Ovary (tissue), 9 donors: ENCODE measurements around the gene CAMKMT. TPM values are rescaled to one million over a fixed set of nuclear protein-coding genes. Genes with fewer than 3 reads are reported as not detected.

ENCODE experiments used
- DNase-seq, 5 donors: peaks; one replicate each; pipeline ENCODE4 v3.0.0-alpha.2; 2019 to 2020
- H3K27ac ChIP-seq, 2 donors: fragments of 200-600 bp; one replicate each; pipeline versions ENCODE4 v1.5.1 to v1.8.0; 2019 to 2022
- H3K27me3 ChIP-seq: fragments of 200-600 bp; one replicate; pipeline ENCODE4 v1.8.0; 2022
- H3K36me3 ChIP-seq: fragments of 200-600 bp; sonication (generic); one replicate; pipeline ENCODE4 v1.5.1; 2019
- H3K4me1 ChIP-seq: one replicate; pipeline ENCODE4 v1.8.1; 2013; ENCODE audit warnings: mild to moderate bottlenecking, moderate library complexity; ENCODE audit not compliant: insufficient read depth
- H3K4me3 ChIP-seq: fragments of 200-600 bp; sonication (generic); one replicate; pipeline ENCODE4 v1.5.1; 2017
- H3K9me3 ChIP-seq, 2 donors: fragments of 200-600 bp in 1 of 2; sonication (generic) in 1 of 2; one replicate each; pipeline versions ENCODE4 v1.5.1 to v1.8.1; 2013 to 2019; ENCODE audit warnings: mild to moderate bottlenecking in 1 of 2, moderate library complexity in 1 of 2
- EP300 ChIP-seq: sonication (generic); formaldehyde crosslinking; IDR thresholded peaks from one replicate; pipeline ENCODE4 v1.6.1; 2017; ENCODE audit warnings: antibody characterized with exemption
- POLR2A ChIP-seq: fragments of 450-650 bp; IDR thresholded peaks from one replicate; pipeline ENCODE4 v1.6.1; 2017; ENCODE audit warnings: antibody characterized with exemption, mild to moderate bottlenecking, moderate library complexity
- WGBS, 3 donors: extraction: QIAGEN DNeasy Blood & Tissue Kit in 1 of 3; methylation state at CpG; one replicate each; pipeline versions ENCODE4 v1.1.5 to v1.1.7; 2013 to 2017; 5-methylcytosine and 5-hydroxymethylcytosine counted together
- intact Hi-C, 4 donors: fragments of 100-400 bp; cut with DNase I; formaldehyde crosslinking; loops; one replicate each; pipeline versions ENCODE4 v1.11.0 to v1.15.1; 2022 to 2023
- polyA plus RNA-seq, 2 donors: library from polyadenylated mRNA; stranded (reverse); fragments of 200-250 nt in 1 of 2; fragments of 350-450 nt in 1 of 2; fragmentation: Illumina TruSeq in 1 of 2; extraction: RNeasy Lipid Tissue Mini Kit (QIAGEN cat#74804) in 1 of 2; gene quantifications; one replicate each; pipeline ENCODE4 v1.2.3, GENCODE V29; 2013 to 2014
- total RNA-seq, 7 donors: library from RNA; depleted of rRNA in 2 of 7; stranded (reverse); fragments of >200 nt in 2 of 7; fragmentation: NEBNext Ultra II Directional in 3 of 7; extraction: Animal tissue kit (Norgen Biotek cat#: 25700) in 3 of 7; gene quantifications; one replicate each; pipeline versions ENCODE4 v1.1.0 to v1.2.4, GENCODE V29; 2016 to 2023
- TF ChIP-seq, protein P1 (sequence below), 3 donors: fragments of 450-650 bp in 2 of 3; fragments of 200-600 bp in 1 of 3; IDR thresholded peaks; one replicate each; pipeline versions ENCODE4 v1.5.1 to v1.8.0; 2016 to 2022; ENCODE audit warnings: antibody characterized with exemption in 3 of 3, mild to moderate bottlenecking in 1 of 3
- donor health status: DM: no; HTN: no; CAD: no; lungs with moderate emphysema.
- donor health status: DM: no; HTN: no; CAD: no.
- donor health status: Bipolar disorder and iron deficiency.
- donor health status: DM: yes; HTN: yes; CAD: no.
- donor health status: DM: no; HTN: no; CAD: no.
- donor health status: DM: yes; HTN: yes; CAD: no.

Gene CAMKMT
- total and polyA plus RNA-seq, 9 donors = 3.5 to 10.7 (median 8.9) TPM

DNA sequence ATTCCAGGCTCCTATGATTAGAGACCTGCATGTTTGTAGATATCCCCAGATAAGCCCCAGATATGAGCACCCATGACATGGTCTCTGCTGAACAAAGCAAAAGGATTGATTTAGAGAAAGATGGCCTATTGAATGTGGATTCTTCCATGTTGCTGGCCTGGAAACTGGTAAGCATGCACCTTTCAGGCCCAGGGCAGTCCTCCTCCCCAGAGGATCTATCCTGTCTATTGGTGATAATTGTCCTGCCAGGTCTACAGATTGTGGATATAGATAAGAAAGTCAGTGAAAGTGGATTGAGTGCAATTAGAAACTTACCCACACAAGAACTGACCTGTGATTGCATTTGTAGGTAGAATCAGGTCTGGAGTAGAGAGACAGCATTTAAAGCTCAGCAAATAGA lies 322.8 kb downstream of the CAMKMT start:
- H3K4me3 ChIP-seq = no peak overlapping the region
- no peaks in the 10 kb centered on the region for H3K36me3 ChIP-seq
- H3K9me3 ChIP-seq = no peaks in the 10 kb centered on the region
- no peak for TF ChIP-seq POLR2A
- TF ChIP-seq, protein P1, sequence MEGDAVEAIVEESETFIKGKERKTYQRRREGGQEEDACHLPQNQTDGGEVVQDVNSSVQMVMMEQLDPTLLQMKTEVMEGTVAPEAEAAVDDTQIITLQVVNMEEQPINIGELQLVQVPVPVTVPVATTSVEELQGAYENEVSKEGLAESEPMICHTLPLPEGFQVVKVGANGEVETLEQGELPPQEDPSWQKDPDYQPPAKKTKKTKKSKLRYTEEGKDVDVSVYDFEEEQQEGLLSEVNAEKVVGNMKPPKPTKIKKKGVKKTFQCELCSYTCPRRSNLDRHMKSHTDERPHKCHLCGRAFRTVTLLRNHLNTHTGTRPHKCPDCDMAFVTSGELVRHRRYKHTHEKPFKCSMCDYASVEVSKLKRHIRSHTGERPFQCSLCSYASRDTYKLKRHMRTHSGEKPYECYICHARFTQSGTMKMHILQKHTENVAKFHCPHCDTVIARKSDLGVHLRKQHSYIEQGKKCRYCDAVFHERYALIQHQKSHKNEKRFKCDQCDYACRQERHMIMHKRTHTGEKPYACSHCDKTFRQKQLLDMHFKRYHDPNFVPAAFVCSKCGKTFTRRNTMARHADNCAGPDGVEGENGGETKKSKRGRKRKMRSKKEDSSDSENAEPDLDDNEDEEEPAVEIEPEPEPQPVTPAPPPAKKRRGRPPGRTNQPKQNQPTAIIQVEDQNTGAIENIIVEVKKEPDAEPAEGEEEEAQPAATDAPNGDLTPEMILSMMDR (IDR thresholded peaks at IDR 0.05) = no peak
- no peak for TF ChIP-seq EP300
- no peak overlapping the region for H3K27ac ChIP-seq
- no peak for DNase-seq
- no peaks in the 10 kb centered on the region for H3K27me3 ChIP-seq
- no peaks in the 10 kb centered on the region for H3K4me1 ChIP-seq
- intact Hi-C loops = no loop called here

DNA sequence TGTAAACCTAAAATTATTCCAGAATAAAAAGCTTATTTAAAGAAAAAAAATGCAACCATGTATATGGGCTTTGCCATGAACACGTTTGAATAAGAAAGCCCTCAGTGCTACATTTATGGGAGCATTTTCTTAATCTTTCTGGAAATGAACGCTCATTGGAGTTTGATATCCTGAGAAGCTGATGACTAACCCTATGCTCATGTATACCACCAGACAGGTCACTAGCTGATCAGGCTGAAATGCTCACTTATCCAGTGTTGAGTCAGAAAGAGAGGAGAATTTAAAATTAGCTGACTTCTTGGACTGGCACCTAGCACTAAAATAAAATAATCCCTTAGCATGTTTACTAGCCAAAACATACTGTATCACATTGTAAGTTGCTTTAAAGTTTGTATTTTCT lies 324.8 kb downstream of the CAMKMT start:
- Histone ChIP-seq H3K36me3 (no peaks in the 10 kb centered on the region), H3K9me3 (no peaks in the 10 kb centered on the region), H3K27me3 (no peaks in the 10 kb centered on the region), H3K27ac (no peak overlapping the region), H3K4me1 (no peaks in the 10 kb centered on the region), H3K4me3 (no peak overlapping the region)
- WGBS, 3 donors = 73 to 79% (median 74%) methylated on average over 2 of the region's 2 CpGs
- intact Hi-C loops = no loop called here
- TF ChIP-seq EP300 (no peak), POLR2A (no peak)
- TF ChIP-seq, protein P1 (IDR thresholded peaks at IDR 0.05) = no peak
- DNase-seq = no peak

DNA sequence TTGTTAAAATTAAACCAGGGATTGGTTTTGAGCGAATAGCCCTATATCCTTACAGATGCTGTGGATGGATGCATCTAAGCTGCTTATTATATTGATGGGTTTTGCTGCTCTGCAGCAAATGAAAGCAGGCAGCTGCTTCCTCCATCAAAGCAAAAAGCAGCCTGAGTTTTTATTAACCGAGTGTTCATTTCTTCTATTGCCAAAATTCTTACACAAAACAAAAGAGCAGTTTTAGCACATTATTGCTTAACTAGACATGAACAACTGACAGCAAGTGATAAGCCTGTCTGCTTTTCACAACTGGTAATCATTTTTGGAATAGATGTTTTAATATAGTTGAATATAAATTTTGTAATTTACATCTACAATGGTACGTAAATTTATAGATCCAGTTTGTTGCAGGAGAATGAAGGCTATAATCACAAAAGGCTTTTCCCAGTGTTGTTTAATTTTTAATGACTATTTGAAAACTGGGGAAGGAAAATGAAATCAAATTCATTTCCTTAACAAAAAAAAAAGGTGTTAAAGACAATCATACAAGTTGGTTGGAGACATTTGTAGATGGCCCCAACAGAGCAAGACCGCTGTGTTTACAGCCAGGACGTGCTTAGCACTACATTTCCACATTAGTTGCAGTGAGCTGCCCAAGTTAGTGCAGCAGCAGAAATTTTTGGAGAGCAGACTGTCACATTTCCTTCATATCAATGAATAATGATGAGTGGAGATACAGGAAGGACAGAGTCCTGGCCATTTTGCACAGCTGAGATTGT lies 326.1 kb downstream of the CAMKMT start:
- 78 to 82% (median 79%) methylated on average over 5 of the region's 5 CpGs for WGBS, 3 donors
- DNase-seq = no peak
- Histone ChIP-seq H3K9me3 (no peaks in the 10 kb centered on the region), H3K36me3 (no peaks in the 10 kb centered on the region), H3K4me1 (no peaks in the 10 kb centered on the region), H3K27ac (no peak overlapping the region), H3K27me3 (no peaks in the 10 kb centered on the region), H3K4me3 (no peak overlapping the region)
- intact Hi-C loops = no loop called here
- TF ChIP-seq, protein P1 (IDR thresholded peaks at IDR 0.05) = no peak
- no peak for TF ChIP-seq EP300
- no peak for TF ChIP-seq POLR2A

DNA sequence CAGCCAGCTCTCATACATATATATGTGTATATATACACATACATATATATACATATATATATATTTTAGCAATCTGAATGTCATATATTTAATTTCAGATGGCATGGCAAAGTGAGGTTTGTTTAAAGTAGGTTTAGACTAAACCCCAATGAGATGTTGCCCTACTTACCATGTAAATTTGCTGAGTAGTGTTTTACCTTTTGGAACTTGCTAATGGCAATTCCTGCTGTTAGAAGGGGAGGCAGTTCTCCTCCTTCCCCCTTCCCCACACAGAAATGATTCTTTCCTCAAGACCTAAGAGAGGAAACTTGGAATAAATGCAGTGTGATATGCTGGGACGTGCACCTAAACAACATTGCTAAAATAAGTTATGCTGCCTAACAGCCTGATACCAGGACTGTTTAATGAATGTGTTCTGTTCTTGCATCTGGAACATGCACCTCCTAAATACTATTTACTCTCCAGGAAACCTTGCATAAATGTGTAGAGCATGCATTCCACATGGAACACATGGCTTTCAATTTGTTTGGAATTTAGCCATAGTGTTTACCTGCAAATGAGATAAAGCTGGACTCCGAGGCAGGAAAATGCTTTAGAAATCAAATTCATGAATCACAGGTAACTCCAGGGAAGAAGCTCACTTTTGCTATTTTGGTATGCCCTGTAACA lies 326.8 kb downstream of the CAMKMT start:
- WGBS, 3 donors = 59 to 62% (median 60%) methylated on average over 2 of the region's 2 CpGs

More for the DNA sequence above, 326.8 kb downstream of the CAMKMT start:
- no peak for DNase-seq
- H3K4me1 ChIP-seq = no peaks in the 10 kb centered on the region
- no peaks in the 10 kb centered on the region for H3K36me3 ChIP-seq
- no peak overlapping the region for H3K4me3 ChIP-seq
- no peaks in the 10 kb centered on the region for H3K27me3 ChIP-seq
- TF ChIP-seq EP300 (no peak), POLR2A (no peak)
- TF ChIP-seq, protein P1 (IDR thresholded peaks at IDR 0.05) = no peak
- no peak overlapping the region for H3K27ac ChIP-seq
- intact Hi-C loops = no loop called here
- H3K9me3 ChIP-seq = no peaks in the 10 kb centered on the region
